ENCODE measurements around the gene SLC35E4. TPM values are rescaled to one million over a fixed set of nuclear protein-coding genes. Genes with fewer than 3 reads are reported as not detected.

Gene SLC35E4
- total and polyA plus RNA-seq, 2 donors (not counting 1 experiment from before 2014, with no cell fraction given), result 0.39 to 3.4 TPM

DNA sequence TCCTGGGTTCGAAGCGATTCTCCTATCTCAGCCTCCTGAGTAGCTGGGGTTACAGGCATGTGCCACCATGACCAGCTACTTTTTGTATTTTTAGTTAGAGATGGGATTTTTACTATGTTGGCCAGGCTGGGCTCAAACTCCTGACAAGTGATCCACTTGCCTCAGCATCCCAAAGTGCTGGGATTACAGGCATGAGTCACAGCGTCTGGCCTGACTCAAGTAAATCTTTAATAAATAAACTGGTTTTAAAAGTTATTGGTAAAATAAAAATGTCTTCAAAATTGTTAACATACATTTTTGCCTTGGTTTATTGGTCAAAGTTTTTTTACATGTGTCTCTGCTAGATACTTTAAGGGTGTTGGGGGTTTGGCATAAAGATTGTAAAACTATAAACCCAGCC is 36.6 kb upstream of the SLC35E4 start:
- 100% methylated on average over 2 of the region's 3 CpGs for WGBS (ENCODE audit: insufficient coverage)
- H3K9me3 ChIP-seq (ENCODE audit: control extremely low read depth in 1 of 3, control insufficient read depth in 2 of 3, insufficient read depth in 1 of 3, low read length in 2 of 3), result no peaks in the 10 kb centered on the region
- no peaks in the 10 kb centered on the region for H3K4me1 ChIP-seq (ENCODE audit: control insufficient read depth in 2 of 2, insufficient read depth in 2 of 2, low read length in 2 of 2)
- no peak overlapping the region for H2AFZ ChIP-seq (ENCODE audit: insufficient read depth, low read depth, low read length, poor library complexity, severe bottlenecking)
- H3K9ac ChIP-seq (ENCODE audit: low read length), result no peak overlapping the region
- H4K20me1 ChIP-seq (ENCODE audit: control insufficient read depth, insufficient read depth, low read length, poor library complexity, severe bottlenecking), result no peaks in the 10 kb centered on the region
- POLR2A ChIA-PET, result no interaction called here
- TF ChIP-seq, protein P1, sequence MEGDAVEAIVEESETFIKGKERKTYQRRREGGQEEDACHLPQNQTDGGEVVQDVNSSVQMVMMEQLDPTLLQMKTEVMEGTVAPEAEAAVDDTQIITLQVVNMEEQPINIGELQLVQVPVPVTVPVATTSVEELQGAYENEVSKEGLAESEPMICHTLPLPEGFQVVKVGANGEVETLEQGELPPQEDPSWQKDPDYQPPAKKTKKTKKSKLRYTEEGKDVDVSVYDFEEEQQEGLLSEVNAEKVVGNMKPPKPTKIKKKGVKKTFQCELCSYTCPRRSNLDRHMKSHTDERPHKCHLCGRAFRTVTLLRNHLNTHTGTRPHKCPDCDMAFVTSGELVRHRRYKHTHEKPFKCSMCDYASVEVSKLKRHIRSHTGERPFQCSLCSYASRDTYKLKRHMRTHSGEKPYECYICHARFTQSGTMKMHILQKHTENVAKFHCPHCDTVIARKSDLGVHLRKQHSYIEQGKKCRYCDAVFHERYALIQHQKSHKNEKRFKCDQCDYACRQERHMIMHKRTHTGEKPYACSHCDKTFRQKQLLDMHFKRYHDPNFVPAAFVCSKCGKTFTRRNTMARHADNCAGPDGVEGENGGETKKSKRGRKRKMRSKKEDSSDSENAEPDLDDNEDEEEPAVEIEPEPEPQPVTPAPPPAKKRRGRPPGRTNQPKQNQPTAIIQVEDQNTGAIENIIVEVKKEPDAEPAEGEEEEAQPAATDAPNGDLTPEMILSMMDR (IDR thresholded peaks at IDR 0.05), result no peak
- H3K27me3 ChIP-seq (replicated peaks in 1 of 4; ENCODE audit: control extremely low read depth in 1 of 4, control insufficient read depth in 3 of 4, insufficient read depth in 4 of 4, low read length in 3 of 4), result peaks cover 0 to 2% (median under 1%) of the 10 kb centered on the region in 4 experiments
- H3K79me2 ChIP-seq (ENCODE audit: control insufficient read depth, insufficient read depth, low read length), result no peaks in the 10 kb centered on the region
- Mint-ChIP-seq H3K9me3 (ENCODE audit: insufficient read depth) (no peaks in the 10 kb centered on the region), H3K4me3 (no peak overlapping the region), H3K4me1 (no peaks in the 10 kb centered on the region), H3K27ac (no peak overlapping the region), H3K27me3 (peaks cover 5% of the 10 kb centered on the region)
- H3K4me3 ChIP-seq (ENCODE audit: control extremely low read depth in 1 of 5, extremely low read depth in 1 of 5, insufficient read depth in 1 of 5, low read depth in 2 of 5, low read length in 4 of 5), result no peak overlapping the region
- no peaks in the 10 kb centered on the region for H3K36me3 ChIP-seq (replicated peaks in 1 of 2; ENCODE audit: control extremely low read depth in 1 of 2, control insufficient read depth in 1 of 2, extremely low read depth in 1 of 2, insufficient read depth in 2 of 2, low read length in 1 of 2)
- intact Hi-C loops (cut with micrococcal nuclease), result loop anchor here (10.0 kb wide), 1 partner anchor 204 kb away; the partner anchor contains the start of gene SEC14L2
- CTCF ChIA-PET, result interaction anchor here (0.6 kb wide), 1 partner anchor 892 kb away, joined by 3 read pairs; no protein-coding TSS in a partner anchor
- H3K4me2 ChIP-seq (replicated peaks; ENCODE audit: low read depth, low read length, poor library complexity, severe bottlenecking), result no peak overlapping the region
- H3K27ac ChIP-seq (ENCODE audit: low read length in 2 of 2), result no peak overlapping the region
- ATAC-seq (ENCODE audit: low read depth) (no peak), DNase-seq (no peak)

DNA sequence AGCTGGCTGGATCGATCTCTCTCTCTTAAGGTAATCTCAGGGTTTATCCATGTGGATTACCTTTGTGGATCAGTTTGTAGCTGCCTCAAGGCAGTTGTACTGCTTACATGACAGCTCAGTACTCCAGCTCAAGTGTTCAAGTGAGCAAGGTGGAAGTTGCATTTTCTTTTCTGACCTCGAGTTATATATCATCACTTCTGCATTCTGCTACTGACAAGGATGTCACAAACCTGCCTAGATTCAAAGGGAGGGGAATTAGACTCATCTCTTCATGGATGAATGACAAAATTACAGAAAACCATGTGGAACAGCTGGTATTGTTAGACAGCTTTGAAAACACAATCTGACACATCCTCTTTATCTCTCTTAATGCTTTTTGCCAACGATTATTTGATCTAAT is 34.7 kb upstream of the SLC35E4 start:
- Mint-ChIP-seq H3K27ac (no peak overlapping the region), H3K4me3 (no peak overlapping the region), H3K27me3 (peaks cover 2% of the 10 kb centered on the region), H3K4me1 (peaks cover 5% of the 10 kb centered on the region), H3K9me3 (ENCODE audit: insufficient read depth) (no peaks in the 10 kb centered on the region)
- Histone ChIP-seq H3K4me3 (ENCODE audit: control extremely low read depth in 1 of 5, extremely low read depth in 1 of 5, insufficient read depth in 1 of 5, low read depth in 2 of 5, low read length in 4 of 5) (no peak overlapping the region), H3K36me3 (replicated peaks in 1 of 2; ENCODE audit: control extremely low read depth in 1 of 2, control insufficient read depth in 1 of 2, extremely low read depth in 1 of 2, insufficient read depth in 2 of 2, low read length in 1 of 2) (no peaks in the 10 kb centered on the region), H3K79me2 (ENCODE audit: control insufficient read depth, insufficient read depth, low read length) (no peaks in the 10 kb centered on the region), H3K27ac (ENCODE audit: low read length in 2 of 2) (no peak overlapping the region), H3K9me3 (ENCODE audit: control extremely low read depth in 1 of 3, control insufficient read depth in 2 of 3, insufficient read depth in 1 of 3, low read length in 2 of 3) (no peaks in the 10 kb centered on the region), H3K27me3 (replicated peaks in 1 of 4; ENCODE audit: control extremely low read depth in 1 of 4, control insufficient read depth in 3 of 4, insufficient read depth in 4 of 4, low read length in 3 of 4) (no peaks in the 10 kb centered on the region), H3K9ac (ENCODE audit: low read length) (no peak overlapping the region), H3K4me1 (ENCODE audit: control insufficient read depth in 2 of 2, insufficient read depth in 2 of 2, low read length in 2 of 2) (peaks cover 4 to 6% of the 10 kb centered on the region in 2 donors), H2AFZ (ENCODE audit: insufficient read depth, low read depth, low read length, poor library complexity, severe bottlenecking) (no peak overlapping the region), H4K20me1 (ENCODE audit: control insufficient read depth, insufficient read depth, low read length, poor library complexity, severe bottlenecking) (no peaks in the 10 kb centered on the region), H3K4me2 (replicated peaks; ENCODE audit: low read depth, low read length, poor library complexity, severe bottlenecking) (no peak overlapping the region)
- ATAC-seq (ENCODE audit: low read depth) (no peak), DNase-seq (no peak)
- CTCF ChIA-PET, result interaction anchor here (1.0 to 1.2 kb wide), 2 partner anchors 20 to 177 kb away, joined by 3 to 4 read pairs; no protein-coding TSS in a partner anchor
- TF ChIP-seq, protein P1 (IDR thresholded peaks at IDR 0.05), result no peak
- 100% methylated on average over 1 of the region's 3 CpGs for WGBS (ENCODE audit: insufficient coverage)
- intact Hi-C loops (cut with micrococcal nuclease), result no loop called here
- POLR2A ChIA-PET, result no interaction called here
